Esophagus squamous epithelium (tissue), 5 donors: ENCODE results near the gene PVALEF. TPM values are rescaled to one million over a fixed set of nuclear protein-coding genes. Genes with fewer than 3 reads are reported as not detected.

Source experiments
- DNase-seq: peaks from one replicate; lab custom pipeline; 2025; lab: John Stamatoyannopoulos, UW
- H3K27ac ChIP-seq, 4 donors: fragments of 200-600 bp; sonication (generic); one replicate each; pipeline ENCODE4 v1.5.1; 2016 to 2019; ENCODE audit warnings: mild to moderate bottlenecking in 1 of 4
- H3K27me3 ChIP-seq, 4 donors: fragments of 200-600 bp; sonication (generic); 1 replicate in 3 of 4; 2 replicates in 1 of 4; pipeline versions ENCODE4 v1.5.1 to v1.6.0; 2017 to 2021; ENCODE audit warnings: antibody characterized with exemption in 1 of 4
- H3K36me3 ChIP-seq, 3 donors: fragments of 200-600 bp; sonication (generic); one replicate each; pipeline ENCODE4 v1.5.1; 2016 to 2019
- H3K4me1 ChIP-seq, 3 donors: fragments of 200-600 bp; sonication (generic); one replicate each; pipeline ENCODE4 v1.5.1; 2017 to 2019
- H3K4me3 ChIP-seq, 4 donors: fragments of 200-600 bp; sonication (generic); 1 replicate in 3 of 4; 2 replicates in 1 of 4; pipeline ENCODE4 v1.5.1; 2016 to 2019; ENCODE audit warnings: mild to moderate bottlenecking in 2 of 4, moderate library complexity in 1 of 4
- H3K9me3 ChIP-seq, 3 donors: fragments of 200-600 bp; sonication (generic); one replicate each; pipeline ENCODE4 v1.5.1; 2016 to 2019
- POLR2A ChIP-seq, 4 donors: fragments of 450-650 bp; IDR thresholded peaks; one replicate each; pipeline ENCODE4 v1.6.1; 2017; ENCODE audit warnings: antibody characterized with exemption in 4 of 4, mild to moderate bottlenecking in 4 of 4, moderate library complexity in 3 of 4
- WGBS, 2 donors: methylation state at CpG; one replicate each; pipeline ENCODE4 v1.1.5; 2018; 5-methylcytosine and 5-hydroxymethylcytosine counted together
- intact Hi-C: fragments of 100-400 bp; cut with DNase I; formaldehyde crosslinking; loops from one replicate; pipeline ENCODE4 v1.15.0; 2022
- total RNA-seq, 4 donors: library from RNA; depleted of rRNA; stranded (reverse); fragments of >200 nt; gene quantifications; one replicate each; pipeline ENCODE4 v1.1.0, GENCODE V29; 2016
- TF ChIP-seq, protein P1 (sequence below), 6 experiments: fragments of 450-650 bp in 4 of 6; fragments of 200-600 bp in 2 of 6; sonication (generic) in 2 of 6; IDR thresholded peaks; one replicate each; pipeline ENCODE4 v1.5.1; 2016 to 2019; ENCODE audit warnings: antibody characterized with exemption in 6 of 6, mild to moderate bottlenecking in 4 of 6, moderate library complexity in 4 of 6
- donor health status: DM: yes; HTN: yes; CAD: no.

The PVALEF gene
- total RNA-seq, 4 donors from 2014 or later, result not detected

DNA sequence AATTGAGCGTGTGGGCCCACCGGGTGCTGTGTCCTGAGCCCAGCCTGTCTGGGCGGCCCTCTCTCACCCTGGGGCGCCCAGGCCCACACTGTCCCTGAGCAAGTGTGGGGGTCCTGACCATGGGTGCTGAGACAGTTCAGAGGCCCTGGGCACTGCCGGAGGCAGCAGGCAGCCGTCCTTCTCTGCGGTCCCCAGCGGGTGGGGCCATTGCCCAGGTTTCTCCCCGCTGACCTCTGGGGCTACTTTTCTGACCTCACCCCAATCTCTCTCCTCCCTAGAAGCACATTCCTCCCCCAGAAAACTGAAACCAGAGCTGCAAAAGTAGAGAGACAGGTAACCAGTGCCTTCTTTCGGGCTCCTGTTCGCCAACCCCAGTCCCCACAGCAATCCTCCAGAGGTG lies 36.0 kb upstream of the PVALEF start:
- intact Hi-C loops, result no loop called here
- peaks cover 0 to 39% (median 0%) of the 10 kb centered on the region in 4 donors for H3K27me3 ChIP-seq
- H3K4me3 ChIP-seq, result no peak overlapping the region
- H3K4me1 ChIP-seq, result peaks cover 0 to 18% (median 0%) of the 10 kb centered on the region in 3 donors
- H3K36me3 ChIP-seq, result no peaks in the 10 kb centered on the region
- no peaks in the 10 kb centered on the region for H3K9me3 ChIP-seq
- H3K27ac ChIP-seq, result peak overlapping the region in 1 of 4 donors; percentile 13
- DNase-seq, result no peak
- 66 to 87% methylated on average over 7 of the region's 11 CpGs for WGBS, 2 donors
- TF ChIP-seq POLR2A (IDR thresholded peaks at IDR 0.05), result no peak
- TF ChIP-seq, protein P1, sequence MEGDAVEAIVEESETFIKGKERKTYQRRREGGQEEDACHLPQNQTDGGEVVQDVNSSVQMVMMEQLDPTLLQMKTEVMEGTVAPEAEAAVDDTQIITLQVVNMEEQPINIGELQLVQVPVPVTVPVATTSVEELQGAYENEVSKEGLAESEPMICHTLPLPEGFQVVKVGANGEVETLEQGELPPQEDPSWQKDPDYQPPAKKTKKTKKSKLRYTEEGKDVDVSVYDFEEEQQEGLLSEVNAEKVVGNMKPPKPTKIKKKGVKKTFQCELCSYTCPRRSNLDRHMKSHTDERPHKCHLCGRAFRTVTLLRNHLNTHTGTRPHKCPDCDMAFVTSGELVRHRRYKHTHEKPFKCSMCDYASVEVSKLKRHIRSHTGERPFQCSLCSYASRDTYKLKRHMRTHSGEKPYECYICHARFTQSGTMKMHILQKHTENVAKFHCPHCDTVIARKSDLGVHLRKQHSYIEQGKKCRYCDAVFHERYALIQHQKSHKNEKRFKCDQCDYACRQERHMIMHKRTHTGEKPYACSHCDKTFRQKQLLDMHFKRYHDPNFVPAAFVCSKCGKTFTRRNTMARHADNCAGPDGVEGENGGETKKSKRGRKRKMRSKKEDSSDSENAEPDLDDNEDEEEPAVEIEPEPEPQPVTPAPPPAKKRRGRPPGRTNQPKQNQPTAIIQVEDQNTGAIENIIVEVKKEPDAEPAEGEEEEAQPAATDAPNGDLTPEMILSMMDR (IDR thresholded peaks at IDR 0.05), result no peak

DNA sequence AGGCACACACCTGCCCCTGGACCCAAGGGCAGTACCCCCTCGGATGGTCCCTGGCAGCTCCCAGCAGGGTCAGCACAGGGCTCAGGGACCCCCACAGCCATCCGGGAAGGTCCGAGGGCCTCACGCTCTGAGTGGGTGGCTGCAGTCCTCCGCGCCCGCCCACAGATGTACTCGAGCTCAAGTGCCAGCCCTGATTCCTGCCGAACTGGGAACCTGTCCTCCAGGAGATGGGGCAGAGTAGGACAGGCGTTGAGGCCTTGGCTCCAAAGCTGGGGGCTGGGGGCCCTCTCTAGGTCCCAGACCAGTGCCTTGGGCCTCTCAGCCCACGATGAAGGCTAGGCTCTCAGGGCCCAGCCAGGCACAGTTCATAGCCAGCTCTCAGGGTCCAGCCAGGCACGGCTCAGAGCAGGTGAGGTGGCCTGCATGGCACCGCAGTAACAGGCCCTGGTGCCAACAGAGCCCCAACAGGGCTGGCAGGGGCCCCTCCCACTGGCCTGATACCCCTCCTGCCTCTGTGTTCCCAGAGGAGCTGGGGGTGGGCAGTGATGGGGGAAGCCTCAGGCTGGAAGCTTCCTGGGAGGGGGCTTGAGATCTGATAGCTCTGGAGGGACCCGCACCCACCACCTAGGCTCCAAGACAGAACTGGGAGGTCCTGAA lies 35.5 kb upstream of the PVALEF start:
- Histone ChIP-seq H3K4me3 (no peak overlapping the region), H3K9me3 (no peaks in the 10 kb centered on the region), H3K27me3 (peaks cover 0 to 35% (median 0%) of the 10 kb centered on the region in 4 donors), H3K4me1 (peaks cover 0 to 18% (median 0%) of the 10 kb centered on the region in 3 donors), H3K36me3 (no peaks in the 10 kb centered on the region), H3K27ac (peak overlapping the region in 1 of 4 donors; percentile 13)
- DNase-seq, result no peak
- TF ChIP-seq, protein P1 (IDR thresholded peaks at IDR 0.05), result no peak
- TF ChIP-seq POLR2A (IDR thresholded peaks at IDR 0.05), result no peak
- intact Hi-C loops, result no loop called here
- 60 to 63% methylated on average over 1 to 4 of the region's 14 CpGs for WGBS, 2 donors

DNA sequence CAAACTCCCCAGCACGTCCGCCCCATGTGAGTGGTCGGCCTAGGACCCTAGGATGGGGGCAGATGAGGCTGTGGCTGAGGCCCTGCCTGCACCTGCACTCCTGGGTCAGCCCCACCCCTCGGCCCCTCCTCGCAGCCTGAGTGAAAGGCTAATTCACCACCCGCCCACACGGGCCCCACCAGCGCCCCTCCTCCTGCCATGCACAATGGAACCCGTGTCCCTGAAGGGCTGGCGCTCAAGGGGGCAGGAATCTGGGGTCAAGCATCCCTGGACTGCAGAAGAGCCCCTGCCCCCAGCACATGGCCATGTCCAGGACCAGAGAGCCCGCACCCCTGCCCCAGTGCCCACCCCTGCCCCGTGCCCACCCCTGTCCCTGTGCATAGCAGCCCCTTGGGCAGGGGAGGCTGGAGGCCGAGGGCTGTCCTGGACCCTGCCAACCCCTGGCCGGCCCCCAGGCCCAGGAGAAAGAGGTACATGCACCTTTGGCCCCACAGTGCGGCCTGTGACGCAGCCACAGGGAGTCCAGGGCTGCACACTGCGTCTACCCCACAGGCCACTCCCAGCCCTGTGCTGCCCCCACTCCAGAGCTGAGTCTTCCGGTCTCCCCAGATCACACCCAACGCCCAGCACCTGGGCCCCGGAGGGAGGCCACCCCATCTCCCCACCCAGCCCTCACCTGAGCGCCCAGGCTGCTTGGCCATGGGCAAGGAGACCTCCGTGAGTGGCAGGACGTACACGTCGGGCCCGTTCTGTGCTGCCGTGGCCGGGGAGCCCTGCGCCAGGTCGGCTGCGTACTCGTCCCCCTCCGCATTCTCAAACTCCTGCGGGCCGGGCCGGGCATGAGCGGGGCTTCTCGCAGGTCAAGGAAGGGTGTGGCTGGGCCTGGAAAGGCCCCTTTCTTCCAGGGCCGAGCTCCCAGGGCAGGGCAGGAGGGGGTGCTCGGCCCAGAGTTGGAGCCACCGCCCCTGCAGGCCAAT lies 34.6 kb upstream of the PVALEF start:
- no peaks in the 10 kb centered on the region for H3K36me3 ChIP-seq
- DNase-seq, result no peak
- intact Hi-C loops, result no loop called here
- peaks cover 0 to 9% (median 0%) of the 10 kb centered on the region in 3 donors for H3K4me1 ChIP-seq
- no peak overlapping the region for H3K27ac ChIP-seq
- H3K27me3 ChIP-seq, result peaks cover 0 to 35% (median 0%) of the 10 kb centered on the region in 4 donors
- H3K9me3 ChIP-seq, result no peaks in the 10 kb centered on the region
- no peak for TF ChIP-seq POLR2A (IDR thresholded peaks at IDR 0.05)
- TF ChIP-seq, protein P1 (IDR thresholded peaks at IDR 0.05), result no peak
- H3K4me3 ChIP-seq, result no peak overlapping the region
- whole genome bisulfite sequencing, 2 donors, result 71 to 88% methylated on average over 5 of the region's 41 CpGs

DNA sequence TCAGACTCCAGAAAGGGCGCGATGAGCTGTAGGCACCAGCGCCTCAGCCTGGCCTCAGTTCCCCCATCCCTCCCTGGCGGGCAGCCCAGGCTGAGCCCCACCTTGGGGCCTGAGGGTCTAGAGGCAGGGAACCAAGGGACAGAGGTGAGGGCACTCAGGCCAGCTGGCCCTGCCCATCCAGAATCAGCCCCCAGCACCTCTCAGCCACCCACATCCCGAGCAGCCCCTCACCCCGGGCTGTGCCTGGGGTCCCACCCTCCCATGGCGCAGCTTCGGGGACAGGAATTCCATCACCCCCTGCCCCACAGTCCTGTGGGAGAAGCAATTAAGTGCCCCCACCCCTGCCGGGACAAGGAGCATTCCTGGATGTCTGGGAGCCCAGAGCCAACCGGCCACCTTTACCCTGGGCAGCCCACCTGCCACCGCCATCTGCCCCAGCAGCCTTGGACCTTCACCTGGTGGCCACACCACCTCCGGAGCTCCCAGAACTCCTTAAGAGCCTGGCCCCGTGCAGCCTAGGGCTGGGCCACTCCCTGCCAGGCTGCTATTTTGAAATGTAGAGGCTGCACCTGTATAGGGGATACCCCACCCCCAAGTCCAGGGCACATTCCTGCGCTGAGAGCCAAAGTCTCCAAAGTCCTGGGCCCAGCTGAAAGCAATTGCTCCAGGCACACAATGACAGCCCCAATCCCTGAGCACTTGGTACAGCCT lies 33.7 kb upstream of the PVALEF start:
- no peak overlapping the region for H3K27ac ChIP-seq
- no peaks in the 10 kb centered on the region for H3K36me3 ChIP-seq
- intact Hi-C loops, result no loop called here
- no peak overlapping the region for H3K4me3 ChIP-seq
- H3K4me1 ChIP-seq, result no peaks in the 10 kb centered on the region
- WGBS, 2 donors, result no CpG with 5 or more reads among the region's 14 CpGs
- H3K9me3 ChIP-seq, result no peaks in the 10 kb centered on the region
- no peak for TF ChIP-seq POLR2A (IDR thresholded peaks at IDR 0.05)
- TF ChIP-seq, protein P1 (IDR thresholded peaks at IDR 0.05), result no peak
- DNase-seq, result no peak
- H3K27me3 ChIP-seq, result peaks cover 0 to 25% (median 0%) of the 10 kb centered on the region in 4 donors
